ENCODE results near the gene CCDC192. TPM values are rescaled to one million over a fixed set of nuclear protein-coding genes. Genes with fewer than 3 reads are reported as not detected.
"Not testable (repeated sequence)": the region's sequence is repeated elsewhere in the genome, so short reads cannot be mapped to it uniquely, and the experiment has no call there.

CCDC192 gene
- total RNA-seq, 1 experiment from 2014 or later: 0.52 TPM

GRCh38 chr5:127776477-127776876 lies 73.3 kb downstream of the CCDC192 start (continued):
- no peak for TF ChIP-seq TEAD4 (CRISPR knock-in tag; IDR thresholded peaks at IDR 0.05)

- ChIA-PET POLR2A (no interaction called here), CTCF (no interaction called here)
- H3K27ac Mint-ChIP-seq: no peak overlapping the region
- ATAC-seq (no peak), DNase-seq (ENCODE audit: low spot score) (no peak)
- peaks cover 9% of the 10 kb centered on the region for H3K36me3 Mint-ChIP-seq
- peaks cover 43% of the 10 kb centered on the region for H3K9me3 Mint-ChIP-seq
- H3K4me3 Mint-ChIP-seq: no peak overlapping the region
- H3K27me3 Mint-ChIP-seq (ENCODE audit: low read depth): no peaks in the 10 kb centered on the region
- TF ChIP-seq SP1 (CRISPR knock-in tag; conservative IDR thresholded peaks at IDR 0.05) (no peak), MLX (CRISPR knock-in tag; IDR thresholded peaks at IDR 0.05) (no peak), ATF1 (CRISPR knock-in tag; IDR thresholded peaks at IDR 0.05) (no peak), EMX1 (CRISPR knock-in tag; IDR thresholded peaks at IDR 0.05) (no peak), JUN (CRISPR knock-in tag; IDR thresholded peaks at IDR 0.05) (no peak), AFF4 (CRISPR knock-in tag; IDR thresholded peaks at IDR 0.05; ENCODE audit: borderline replicate concordance) (no peak), ZNF281 (CRISPR knock-in tag; IDR thresholded peaks at IDR 0.05) (no peak), TEAD1 (CRISPR knock-in tag; IDR thresholded peaks at IDR 0.05) (no peak), ESRRA (CRISPR knock-in tag; IDR thresholded peaks at IDR 0.05; ENCODE audit: borderline replicate concordance) (no peak), NR3C1 (CRISPR knock-in tag; conservative IDR thresholded peaks at IDR 0.05; ENCODE audit: low read depth) (no peak), ZNF512 (CRISPR knock-in tag; IDR thresholded peaks at IDR 0.05; ENCODE audit: borderline replicate concordance) (no peak), RELA (CRISPR knock-in tag; IDR thresholded peaks at IDR 0.05; ENCODE audit: borderline replicate concordance) (no peak), USF2 (CRISPR knock-in tag; IDR thresholded peaks at IDR 0.05) (no peak), CREB1 (CRISPR knock-in tag; IDR thresholded peaks at IDR 0.05) (no peak), FOXK1 (CRISPR knock-in tag; IDR thresholded peaks at IDR 0.05) (no peak)
- H3K4me1 Mint-ChIP-seq: peaks cover 7% of the 10 kb centered on the region
Observed at GRCh38 chr5:127777957-127778356, 74.8 kb downstream of the CCDC192 start.

GRCh38 chr5:127782450-127782849 lies 79.3 kb downstream of the CCDC192 start:
- peaks cover 20% of the 10 kb centered on the region for H3K9me3 Mint-ChIP-seq
- DNase-seq (ENCODE audit: low spot score); H3K27ac Mint-ChIP-seq; H3K4me1 Mint-ChIP-seq; CTCF ChIA-PET; H3K36me3 Mint-ChIP-seq; H3K4me3 Mint-ChIP-seq; POLR2A ChIA-PET; ATAC-seq; H3K27me3 Mint-ChIP-seq (ENCODE audit: low read depth): not testable (repeated sequence)

Data from WTC11 (cell line).